ENCODE results near the gene WNT7B. TPM values are rescaled to one million over a fixed set of nuclear protein-coding genes. Genes with fewer than 3 reads are reported as not detected.

Gene WNT7B
- total RNA-seq, 4 donors from 2014 or later, result 0.41 TPM; not detected in 3

DNA sequence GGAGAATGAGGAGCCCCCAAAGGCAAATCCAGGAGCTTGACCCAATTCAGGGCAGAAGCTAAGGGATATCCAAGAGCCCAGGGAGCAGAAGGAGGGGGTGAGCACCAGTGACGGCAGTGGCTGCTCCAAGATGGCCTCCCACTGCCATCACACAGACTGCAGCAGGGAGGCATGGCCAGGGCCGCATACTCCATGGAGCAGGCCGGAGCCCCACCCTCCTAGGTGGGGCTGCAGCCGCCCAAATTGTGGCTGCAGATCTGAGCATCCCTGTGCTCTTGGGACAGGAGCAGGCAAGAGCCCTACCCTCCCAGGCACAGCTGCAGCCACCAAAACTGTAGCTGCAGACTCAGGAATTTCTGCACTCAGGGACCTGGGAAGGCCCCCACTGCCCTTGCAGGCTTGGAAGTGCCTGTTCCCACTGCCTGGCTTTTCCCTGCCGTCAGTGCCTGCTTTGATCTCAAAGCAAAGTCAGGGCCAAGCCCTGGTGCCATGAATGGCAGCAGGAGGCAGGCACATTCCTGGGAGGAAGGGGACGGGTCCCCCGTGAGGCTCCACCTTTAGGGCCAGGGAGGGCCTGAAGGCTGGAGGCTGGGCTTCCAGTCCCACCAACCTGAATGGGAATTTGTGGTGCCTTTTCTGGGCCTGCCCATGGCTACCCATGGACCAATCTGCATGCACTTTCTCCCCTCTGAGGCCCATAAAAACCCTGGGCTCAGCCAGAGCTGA lies 10.3 kb upstream of the WNT7B start:
- no peaks in the 10 kb centered on the region for H3K36me3 ChIP-seq
- no peak overlapping the region for H3K4me3 ChIP-seq
- no peaks in the 10 kb centered on the region for H3K27me3 ChIP-seq
- intact Hi-C loops (cut with DNase I; ENCODE audit: low total_unique reads), result no loop called here
- no peaks in the 10 kb centered on the region for H3K9me3 ChIP-seq
- no peak overlapping the region for H3K27ac ChIP-seq
- TF ChIP-seq, protein P1, sequence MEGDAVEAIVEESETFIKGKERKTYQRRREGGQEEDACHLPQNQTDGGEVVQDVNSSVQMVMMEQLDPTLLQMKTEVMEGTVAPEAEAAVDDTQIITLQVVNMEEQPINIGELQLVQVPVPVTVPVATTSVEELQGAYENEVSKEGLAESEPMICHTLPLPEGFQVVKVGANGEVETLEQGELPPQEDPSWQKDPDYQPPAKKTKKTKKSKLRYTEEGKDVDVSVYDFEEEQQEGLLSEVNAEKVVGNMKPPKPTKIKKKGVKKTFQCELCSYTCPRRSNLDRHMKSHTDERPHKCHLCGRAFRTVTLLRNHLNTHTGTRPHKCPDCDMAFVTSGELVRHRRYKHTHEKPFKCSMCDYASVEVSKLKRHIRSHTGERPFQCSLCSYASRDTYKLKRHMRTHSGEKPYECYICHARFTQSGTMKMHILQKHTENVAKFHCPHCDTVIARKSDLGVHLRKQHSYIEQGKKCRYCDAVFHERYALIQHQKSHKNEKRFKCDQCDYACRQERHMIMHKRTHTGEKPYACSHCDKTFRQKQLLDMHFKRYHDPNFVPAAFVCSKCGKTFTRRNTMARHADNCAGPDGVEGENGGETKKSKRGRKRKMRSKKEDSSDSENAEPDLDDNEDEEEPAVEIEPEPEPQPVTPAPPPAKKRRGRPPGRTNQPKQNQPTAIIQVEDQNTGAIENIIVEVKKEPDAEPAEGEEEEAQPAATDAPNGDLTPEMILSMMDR (IDR thresholded peaks at IDR 0.05), result no peak
- TF ChIP-seq POLR2A (IDR thresholded peaks at IDR 0.05), result no peak
- DNase-seq, result no peak
- no peaks in the 10 kb centered on the region for H3K4me1 ChIP-seq

DNA sequence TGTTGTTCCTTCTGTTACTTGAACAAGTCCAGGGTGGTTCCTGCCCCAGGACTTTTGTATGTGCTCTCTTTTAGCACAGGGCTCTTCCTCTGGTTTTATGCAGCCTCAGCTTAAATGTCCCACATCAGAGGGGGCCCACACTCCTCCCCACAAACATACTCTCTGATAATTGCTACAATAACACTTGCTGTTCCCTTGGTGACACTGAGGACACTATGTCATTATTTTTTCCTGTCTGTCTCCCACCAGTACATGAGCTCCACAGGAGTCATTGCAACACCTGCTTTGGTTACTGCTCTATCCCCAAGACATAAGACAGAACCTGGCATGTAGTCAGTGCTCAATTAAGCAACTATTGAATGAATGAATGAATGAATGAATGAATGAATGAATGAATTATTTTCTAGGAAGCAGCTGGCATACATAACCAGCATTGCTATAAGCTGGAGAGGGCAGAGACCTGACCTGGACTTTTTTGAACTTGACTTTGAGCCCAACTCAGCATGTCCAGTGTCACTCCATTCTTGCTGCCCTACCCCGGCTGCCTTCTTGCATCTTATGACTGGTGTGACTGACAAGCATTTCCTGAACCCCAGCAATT lies 7.5 kb upstream of the WNT7B start:
- TF ChIP-seq, protein P1 (IDR thresholded peaks at IDR 0.05), result no peak
- no peak for TF ChIP-seq POLR2A (IDR thresholded peaks at IDR 0.05)
- no peaks in the 10 kb centered on the region for H3K27me3 ChIP-seq
- intact Hi-C loops (cut with DNase I; ENCODE audit: low total_unique reads), result no loop called here
- H3K4me1 ChIP-seq, result no peaks in the 10 kb centered on the region
- H3K36me3 ChIP-seq, result no peaks in the 10 kb centered on the region
- no peaks in the 10 kb centered on the region for H3K9me3 ChIP-seq
- H3K27ac ChIP-seq, result no peak overlapping the region
- H3K4me3 ChIP-seq, result no peak overlapping the region
- no peak for DNase-seq

- H3K27ac ChIP-seq, result no peak overlapping the region
- peaks cover 0 to 6% of the 10 kb centered on the region in 2 donors for H3K27me3 ChIP-seq
- TF ChIP-seq, protein P1 (IDR thresholded peaks at IDR 0.05), result no peak
- TF ChIP-seq POLR2A (IDR thresholded peaks at IDR 0.05), result no peak
- H3K4me1 ChIP-seq, result no peaks in the 10 kb centered on the region
- H3K36me3 ChIP-seq, result no peaks in the 10 kb centered on the region
- intact Hi-C loops (cut with DNase I; ENCODE audit: low total_unique reads), result no loop called here
- no peaks in the 10 kb centered on the region for H3K9me3 ChIP-seq
- no peak for DNase-seq
- H3K4me3 ChIP-seq, result no peak overlapping the region
These were observed 6.8 kb upstream of the WNT7B start for GRCh38 chr22:45983797-45984196.

DNA sequence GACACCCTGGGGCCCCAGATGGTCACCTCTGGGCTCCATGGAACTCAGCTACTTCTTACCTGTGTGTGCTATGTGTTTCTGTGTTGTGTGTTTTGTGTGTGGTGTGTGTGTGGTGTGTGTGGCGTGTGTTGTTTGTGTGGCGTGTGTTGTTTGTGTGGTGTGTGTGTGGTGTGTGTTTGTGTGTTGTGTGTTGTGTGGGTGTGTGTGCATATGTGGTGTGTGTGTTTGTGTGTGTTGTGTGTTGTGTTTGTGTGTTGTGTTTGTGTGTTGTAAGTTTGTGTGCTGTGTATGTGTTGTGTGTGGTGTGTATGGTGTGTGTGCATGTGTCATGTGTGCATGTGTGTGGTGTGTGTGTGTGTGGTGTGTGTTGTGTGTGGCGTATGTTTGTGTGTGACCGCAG lies 3.8 kb upstream of the WNT7B start:
- peaks cover 0 to 11% of the 10 kb centered on the region in 2 donors for H3K4me1 ChIP-seq
- no peak overlapping the region for H3K4me3 ChIP-seq
- no peak for DNase-seq

GRCh38 chr22:45980268-45980570 lies 3.3 kb upstream of the WNT7B start:
- Histone ChIP-seq H3K27me3 (peaks cover 13 to 15% of the 10 kb centered on the region in 2 donors), H3K9me3 (no peaks in the 10 kb centered on the region), H3K4me1 (peaks cover 0 to 16% of the 10 kb centered on the region in 2 donors), H3K27ac (no peak overlapping the region), H3K4me3 (no peak overlapping the region), H3K36me3 (no peaks in the 10 kb centered on the region)
- no peak for DNase-seq
- intact Hi-C loops (cut with DNase I; ENCODE audit: low total_unique reads), result no loop called here
- TF ChIP-seq, protein P1 (IDR thresholded peaks at IDR 0.05), result no peak
- no peak for TF ChIP-seq POLR2A (IDR thresholded peaks at IDR 0.05)

More for the DNA sequence above, 3.8 kb upstream of the WNT7B start:
- no peaks in the 10 kb centered on the region for H3K9me3 ChIP-seq
- no peak overlapping the region for H3K27ac ChIP-seq
- intact Hi-C loops (cut with DNase I; ENCODE audit: low total_unique reads), result no loop called here
- no peaks in the 10 kb centered on the region for H3K36me3 ChIP-seq
- peaks cover 8 to 13% of the 10 kb centered on the region in 2 donors for H3K27me3 ChIP-seq
- no peak for TF ChIP-seq POLR2A (IDR thresholded peaks at IDR 0.05)
- TF ChIP-seq, protein P1 (IDR thresholded peaks at IDR 0.05), result no peak
